ENCODE measurements around the gene ABHD3.
"Not testable (repeated sequence)": the region's sequence is repeated elsewhere in the genome, so short reads cannot be mapped to it uniquely, and the experiment has no call there.

ABHD3 gene

DNA sequence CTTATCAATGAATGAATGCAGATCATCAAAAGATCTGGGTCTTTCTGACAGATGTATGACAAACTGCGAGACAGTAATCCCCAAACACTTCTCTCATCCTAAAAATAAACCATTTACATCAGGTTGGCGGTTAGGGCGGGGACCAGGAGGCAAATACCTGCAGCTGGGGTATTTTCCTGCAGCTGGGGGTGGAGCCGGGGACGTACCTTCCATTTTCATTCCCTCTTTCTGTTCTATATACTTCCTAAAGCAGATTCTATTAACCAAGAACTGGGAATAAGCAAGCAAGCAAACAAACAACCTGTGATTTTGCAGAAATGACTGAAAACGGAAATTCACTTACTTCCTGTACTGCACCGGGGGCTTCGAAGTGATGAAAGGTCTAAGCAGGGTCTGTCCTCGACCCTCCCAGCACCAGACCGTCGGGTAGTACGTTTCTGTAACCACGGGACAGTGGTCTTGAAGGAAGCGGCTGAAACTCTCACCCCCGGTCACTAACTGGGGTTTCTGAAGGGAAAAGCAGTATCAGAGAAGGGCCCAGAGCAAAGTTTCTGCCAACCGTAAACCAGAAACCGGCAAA is 1.2 kb downstream of the ABHD3 start:
- DNase-seq: peak; percentile 40

DNA sequence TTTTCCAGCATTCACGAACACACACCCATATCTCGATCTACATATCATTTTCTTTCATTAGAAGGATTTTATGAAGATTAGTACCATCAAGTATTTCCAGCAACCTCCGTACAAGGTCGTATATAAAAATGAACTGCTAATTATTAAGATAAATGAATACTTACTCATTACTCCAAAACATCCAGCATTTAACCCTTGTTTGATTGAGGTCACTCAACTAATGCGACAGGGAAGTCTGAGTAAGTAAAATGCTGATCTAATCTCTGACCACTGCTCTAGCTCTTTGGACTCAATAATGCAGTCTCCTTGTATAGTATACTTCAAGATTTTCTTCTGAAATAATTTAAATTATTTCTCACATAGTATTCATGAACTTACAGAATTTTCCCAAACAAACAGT is 2.0 kb downstream of the ABHD3 start:
- DNase-seq: no peak

DNA sequence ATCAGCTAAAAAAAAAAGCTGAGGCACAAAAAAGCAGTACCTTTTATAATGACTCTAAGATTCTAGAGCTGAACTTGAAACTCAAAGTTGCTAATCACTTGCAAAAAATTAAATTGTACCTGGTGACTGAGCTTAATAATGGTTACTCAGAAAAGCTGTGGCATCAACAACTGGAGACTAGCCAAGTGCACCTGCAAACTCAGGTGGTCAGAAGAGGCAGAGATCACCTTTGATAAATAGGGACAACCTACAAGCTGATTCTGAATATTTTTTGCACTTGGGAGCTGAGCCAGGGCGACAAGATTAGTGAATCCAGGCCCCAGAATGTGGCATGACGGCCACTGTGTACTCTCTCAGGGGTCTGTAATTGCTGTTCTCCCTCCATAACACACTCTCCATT is 3.0 kb downstream of the ABHD3 start:
- no peak for DNase-seq

DNA sequence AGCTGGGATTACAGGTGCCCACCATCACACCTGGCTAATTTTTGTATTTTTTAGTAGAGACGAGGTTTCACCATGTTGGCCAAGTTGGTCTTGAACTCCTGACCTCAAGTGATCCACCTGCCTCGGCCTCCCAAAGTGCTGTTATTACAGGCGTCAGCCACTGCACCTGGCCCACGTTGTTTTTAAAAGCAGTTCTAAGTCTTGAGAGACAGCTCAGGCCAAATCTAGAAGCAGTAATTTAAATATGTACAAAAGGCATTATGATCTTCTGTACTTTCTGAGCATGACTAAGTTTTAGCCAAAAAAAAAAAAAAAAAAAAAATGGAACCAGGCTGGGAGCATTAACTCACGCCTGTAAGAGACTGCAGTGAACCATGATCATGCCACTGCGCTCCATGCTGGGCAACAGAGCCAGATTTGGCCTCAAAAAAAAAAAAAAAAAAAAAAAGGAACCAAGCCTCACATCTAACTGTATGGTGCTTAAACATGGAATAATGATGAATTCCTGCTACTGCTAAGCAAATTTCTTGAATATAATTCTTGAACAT is 4.0 kb downstream of the ABHD3 start:
- DNase-seq: no peak

DNA sequence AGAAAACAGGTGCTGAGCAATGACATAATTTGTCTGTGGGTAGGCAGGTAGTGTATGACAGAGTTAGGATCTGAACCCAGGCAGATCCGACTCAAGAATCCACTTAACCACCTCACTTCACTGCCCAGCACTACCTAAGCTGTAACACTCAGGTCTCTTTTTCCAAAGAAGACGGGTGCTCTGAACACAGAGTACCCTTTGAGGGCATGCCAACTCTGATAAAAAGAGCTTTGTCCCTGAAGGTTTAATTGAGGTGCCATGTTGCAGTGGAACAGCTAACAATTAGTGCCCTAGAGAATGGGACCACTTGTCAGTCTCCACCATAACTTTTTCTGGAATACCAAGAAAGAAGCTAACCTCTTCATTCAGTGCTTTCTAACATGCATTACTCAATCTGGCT is 11.3 kb downstream of the ABHD3 start:
- DNase-seq: no peak

DNA sequence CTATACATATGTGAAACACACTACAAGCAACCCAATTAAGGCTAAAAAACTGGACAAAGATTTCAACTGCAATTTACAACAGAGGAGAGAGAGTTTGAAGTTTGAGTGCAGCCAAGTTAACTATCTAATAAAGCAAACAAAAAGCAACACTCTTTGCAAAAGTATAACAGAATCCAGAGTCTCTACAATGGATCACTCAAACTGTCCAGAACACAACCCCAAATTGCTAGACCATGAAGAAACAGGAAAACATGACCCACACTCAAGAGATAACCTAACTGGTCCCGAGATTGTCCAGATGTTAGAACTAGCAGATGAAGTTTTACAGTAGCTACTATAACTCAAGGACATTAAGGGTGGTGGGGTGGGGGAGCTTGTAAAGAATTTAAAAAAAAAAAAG is 14.8 kb downstream of the ABHD3 start:
- DNase-seq: no peak

DNA sequence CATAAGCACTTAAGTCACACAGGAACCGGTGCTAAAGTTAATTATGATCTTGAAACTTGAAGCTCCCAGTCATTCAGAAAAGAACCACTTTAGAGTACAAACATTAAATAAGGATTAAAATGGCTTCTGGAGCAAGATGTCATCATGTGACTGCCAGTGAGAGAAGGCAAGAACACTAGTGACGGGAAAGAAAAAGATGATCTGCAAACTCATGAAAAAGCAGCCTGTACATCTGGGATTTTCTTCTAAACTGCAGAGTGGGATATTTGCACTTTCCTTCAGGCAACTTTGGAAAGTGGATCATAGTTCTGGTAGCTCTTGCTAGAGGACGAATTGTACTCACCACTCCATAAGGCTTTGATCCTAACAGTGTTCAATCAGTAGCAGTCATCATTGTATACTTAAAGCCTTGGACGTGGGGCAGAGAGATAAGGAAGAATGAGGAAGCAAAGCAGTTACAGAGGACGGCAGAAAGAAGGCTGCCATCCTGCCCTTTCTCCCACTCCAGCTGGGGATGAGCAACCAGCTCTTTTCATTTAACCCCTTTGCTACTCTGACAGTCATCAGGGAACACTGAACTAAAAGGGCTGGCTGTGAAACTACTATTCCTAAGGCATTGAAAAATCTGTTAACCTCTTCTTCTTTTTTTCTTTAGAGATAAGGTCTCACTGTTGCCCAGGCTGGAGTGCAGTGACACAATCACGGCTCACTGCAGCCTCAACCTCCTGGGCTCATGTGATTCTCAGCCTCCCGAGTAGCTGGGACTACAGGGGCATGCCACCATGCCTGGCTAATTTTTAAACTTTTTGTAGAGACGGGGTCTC is 18.1 kb downstream of the ABHD3 start:
- DNase-seq: no peak

DNA sequence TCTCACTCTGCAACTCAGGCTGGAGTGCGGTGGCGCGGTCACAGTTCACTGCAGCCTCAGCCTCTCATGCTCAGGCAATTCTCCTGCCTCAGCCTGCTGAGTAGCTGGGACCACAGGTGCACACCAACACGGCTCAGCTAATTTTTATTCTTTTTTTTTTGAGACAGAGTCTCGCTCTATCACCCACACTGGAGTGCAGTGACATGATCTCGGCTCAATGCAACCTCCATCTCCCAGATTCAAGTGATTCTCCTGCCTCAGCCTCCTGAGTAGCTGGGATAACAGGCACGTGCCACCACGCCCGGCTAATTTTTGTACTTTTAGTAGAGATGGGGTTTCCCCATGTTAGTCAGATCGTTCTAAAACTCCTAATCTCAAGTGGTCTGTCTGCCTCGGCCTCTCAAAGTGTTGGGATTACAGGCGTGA is 19.0 kb downstream of the ABHD3 start:
- not testable (repeated sequence) for DNase-seq

DNA sequence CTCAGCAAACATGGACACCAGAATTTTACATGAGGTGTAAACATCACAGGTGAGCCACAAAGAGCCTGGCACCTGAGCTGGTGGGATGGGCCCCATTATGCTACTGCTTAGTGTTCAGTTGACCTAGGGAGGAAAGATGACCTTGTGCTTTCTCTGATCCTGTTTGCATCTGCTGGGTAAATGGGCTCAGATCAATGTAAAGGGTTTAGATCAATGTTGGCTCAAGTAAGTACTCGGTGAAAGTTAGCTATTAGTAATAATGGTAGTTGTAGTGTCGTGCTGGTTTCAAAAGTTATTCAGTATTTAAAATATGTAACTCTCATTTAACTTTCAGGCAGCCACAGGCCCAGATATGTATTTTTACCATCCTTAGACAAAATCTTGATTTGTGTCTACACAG is 19.8 kb downstream of the ABHD3 start:
- DNase-seq: no peak

DNA sequence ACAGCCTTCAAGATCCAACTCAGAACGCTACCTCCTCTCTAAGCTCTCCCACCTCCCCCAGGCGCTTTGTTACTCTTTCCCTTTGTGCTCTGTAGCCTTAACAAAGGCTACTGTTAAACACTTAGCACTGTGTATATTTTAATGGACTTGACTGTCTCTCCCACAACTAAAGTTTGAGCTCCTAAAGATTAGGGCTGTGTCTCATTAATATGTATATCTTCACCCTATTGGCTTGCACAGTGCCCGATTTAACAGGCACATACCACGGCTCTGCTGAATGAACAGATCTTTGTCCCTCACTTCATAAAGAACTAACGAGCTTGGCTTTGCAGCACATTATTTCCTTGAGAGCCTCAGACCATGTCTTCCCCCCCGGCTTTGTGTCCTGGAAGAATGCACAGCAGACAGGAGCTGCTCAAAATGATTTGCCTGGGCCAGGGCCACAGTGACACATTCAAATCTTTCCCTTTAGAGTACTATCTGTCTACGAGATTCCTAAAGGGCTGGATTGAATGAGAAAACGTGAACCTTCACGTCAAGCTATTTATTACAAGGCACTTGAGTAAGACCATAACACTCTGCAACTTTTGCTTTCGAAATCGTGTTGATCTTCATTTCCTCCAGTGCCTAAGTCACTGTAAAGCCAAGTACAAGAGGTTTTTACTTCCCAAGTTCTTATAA is 22.1 kb downstream of the ABHD3 start:
- peak; percentile 39 for DNase-seq

DNA sequence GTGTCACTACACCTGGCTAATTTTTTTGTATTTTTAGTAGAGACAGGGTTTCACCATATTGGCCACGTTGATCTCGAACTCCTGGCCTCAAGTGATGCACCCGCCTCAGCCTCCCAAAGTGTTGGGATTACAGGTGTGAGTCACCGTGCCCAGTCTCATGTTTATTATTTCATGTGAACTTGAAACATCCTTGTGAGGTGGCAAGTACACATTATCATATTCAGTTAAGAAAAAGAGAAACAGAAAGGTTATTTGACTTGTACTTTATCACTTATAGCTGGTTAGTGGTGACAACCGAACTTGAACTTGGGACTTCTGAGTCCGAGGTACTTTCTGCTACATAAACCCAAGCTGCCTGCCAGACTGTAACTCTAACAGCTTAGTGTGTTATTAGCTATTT is 24.4 kb downstream of the ABHD3 start:
- no peak for DNase-seq

DNA sequence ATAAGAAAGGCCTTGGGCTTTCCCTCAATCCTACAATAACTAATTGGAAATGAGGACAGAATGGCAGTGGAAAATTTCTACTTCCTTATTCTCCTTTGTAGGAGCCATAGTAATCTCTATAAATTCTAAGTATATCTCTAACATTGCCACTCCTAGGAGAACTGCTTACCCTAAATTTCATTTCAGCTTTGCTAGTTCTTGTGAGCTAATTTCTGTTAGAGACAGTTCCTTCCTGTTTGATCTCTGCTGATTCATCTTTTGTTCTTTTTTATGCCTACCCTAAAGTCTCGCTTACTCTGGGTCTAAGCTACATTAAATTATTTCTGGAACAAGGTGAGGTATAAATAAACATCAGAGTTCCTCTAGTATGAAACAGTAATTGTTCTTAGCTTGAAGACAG is 25.7 kb downstream of the ABHD3 start:
- no peak for DNase-seq

DNA sequence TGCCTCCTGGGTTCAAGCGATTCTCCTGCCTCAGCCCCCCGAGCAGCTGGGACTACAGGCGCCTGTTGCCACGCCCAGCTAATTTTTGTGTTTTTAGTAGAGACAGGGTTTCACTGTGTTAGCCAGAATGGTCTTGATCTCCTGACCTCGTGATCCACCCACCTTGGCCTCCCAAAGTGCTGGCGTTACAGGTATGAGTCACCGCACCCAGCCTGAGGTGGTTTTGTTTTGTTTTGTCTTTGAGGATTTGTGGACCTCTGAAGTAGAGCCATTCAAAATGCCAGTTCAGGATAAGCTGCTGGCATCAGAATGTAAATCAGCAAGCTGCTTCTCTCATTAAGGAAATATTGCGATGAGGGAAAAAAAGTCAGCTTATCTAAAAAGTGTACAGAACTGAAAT is 29.2 kb downstream of the ABHD3 start:
- DNase-seq: peak; percentile 45

DNA sequence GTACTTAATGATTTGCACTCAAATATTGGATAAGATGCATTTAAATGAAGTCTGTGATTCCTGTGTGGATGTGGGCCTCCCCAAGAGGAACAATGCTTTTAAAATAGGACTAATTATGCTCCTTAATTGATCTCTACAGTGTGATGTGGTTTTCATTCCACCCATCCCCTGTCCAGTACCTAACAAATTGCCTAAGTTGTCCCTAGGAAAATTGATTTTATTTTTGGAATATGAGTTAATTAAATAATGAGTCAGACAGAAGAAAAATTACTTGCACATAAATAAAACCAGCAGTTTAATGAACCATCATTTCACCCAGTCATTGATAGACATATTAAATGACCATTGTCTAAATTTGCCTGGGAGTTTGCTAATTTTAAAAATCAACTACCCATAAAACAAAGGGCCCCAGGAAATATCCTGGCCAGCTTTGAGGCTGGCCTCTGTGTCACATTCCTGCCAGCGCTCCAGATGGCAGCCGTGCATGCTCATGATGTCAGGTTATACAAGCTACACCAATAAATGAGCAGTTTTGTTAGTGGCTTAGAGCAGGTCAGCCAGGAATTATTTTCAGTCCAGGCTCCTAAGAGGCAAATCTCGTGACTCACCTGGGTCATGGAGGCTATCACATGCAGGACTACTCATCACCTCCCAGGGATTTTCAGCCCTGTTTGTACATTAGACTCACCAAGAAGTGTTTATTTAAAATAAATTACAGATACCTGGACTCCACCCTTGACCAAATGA is 31.9 kb downstream of the ABHD3 start:
- no peak for DNase-seq

DNA sequence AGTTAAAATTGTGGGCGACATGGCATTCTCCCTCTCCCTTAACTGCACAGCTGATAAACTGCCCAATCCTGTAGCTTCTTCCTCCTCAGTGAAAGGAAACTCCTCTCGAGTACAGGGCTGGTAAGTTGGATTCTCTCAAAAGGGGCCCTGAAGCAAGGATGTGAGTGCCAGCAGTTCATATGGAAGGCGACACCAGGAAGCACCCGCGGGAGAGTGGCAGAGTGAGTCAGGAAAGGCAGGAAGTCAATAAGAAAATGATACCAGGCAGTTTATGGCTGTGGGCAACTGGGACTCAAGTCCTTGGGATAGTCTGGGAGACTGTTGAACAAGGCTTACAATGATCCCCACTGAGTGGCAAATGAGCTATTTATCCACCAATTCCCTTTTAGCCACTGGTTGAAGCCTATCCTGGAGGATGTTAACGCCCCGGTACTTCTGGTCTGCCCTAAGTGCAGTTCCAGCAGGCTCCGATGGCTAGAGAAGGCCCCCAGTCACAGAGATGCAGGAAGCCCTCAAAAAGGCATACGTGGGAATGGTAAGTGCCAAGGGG is 34.8 kb downstream of the ABHD3 start:
- DNase-seq: no peak

DNA sequence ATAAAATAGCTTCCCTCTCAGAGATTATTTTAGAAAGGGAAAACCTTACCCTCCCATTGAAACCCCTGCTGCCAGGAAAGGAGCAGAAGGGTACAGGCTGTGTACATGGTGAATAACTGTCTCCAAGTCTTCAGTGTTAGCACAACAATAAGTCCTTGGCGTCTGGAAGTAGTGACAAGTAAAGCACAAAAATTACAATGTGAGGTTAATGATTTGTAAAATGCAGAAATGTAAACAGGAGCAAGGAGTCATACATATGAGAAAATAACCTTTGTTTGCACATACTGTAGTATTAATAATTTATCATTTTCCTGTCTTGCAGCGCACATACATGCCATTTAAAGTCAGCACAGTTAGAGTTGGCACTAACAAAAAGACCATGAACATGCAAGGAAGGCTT is 40.5 kb downstream of the ABHD3 start:
- DNase-seq: no peak

DNA sequence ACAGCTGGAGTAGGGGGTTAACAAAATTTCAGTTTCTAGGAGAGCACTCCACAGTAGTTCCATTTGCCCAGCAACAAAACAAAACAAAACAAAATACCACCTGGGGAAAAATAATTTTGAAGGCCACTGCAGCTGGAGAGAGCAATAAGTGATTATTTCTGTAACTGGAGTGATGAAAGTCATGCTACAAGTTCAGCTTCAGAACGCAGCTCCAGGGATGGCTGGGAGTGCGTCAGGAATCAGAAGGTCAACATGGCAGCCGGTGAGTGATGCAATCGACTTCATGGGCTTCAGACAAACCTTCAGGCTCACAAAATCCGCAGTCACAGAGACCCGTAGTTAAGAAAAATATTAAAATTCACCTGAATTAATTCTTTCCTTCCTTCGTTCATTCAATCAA is 41.0 kb downstream of the ABHD3 start:
- no peak for DNase-seq

DNA sequence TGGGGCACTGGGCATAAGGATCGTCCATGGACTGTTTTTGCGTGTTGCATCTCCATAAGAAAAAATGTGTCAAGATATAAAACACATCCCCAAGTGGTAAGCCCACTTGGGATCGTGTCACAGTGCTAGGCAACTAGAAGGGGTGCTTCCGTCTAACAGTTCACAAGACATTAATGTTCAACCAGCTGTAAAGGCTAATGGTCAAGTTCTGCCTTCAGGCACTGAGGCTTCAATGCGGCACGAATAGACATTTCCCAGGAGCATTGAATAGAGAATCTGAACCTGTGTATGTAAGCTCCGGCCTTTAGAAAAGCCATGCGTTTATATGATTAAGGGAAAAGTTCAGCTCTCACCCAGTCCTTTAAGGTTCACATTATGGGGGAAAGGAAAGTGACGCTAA is 42.0 kb downstream of the ABHD3 start:
- DNase-seq: no peak

DNA sequence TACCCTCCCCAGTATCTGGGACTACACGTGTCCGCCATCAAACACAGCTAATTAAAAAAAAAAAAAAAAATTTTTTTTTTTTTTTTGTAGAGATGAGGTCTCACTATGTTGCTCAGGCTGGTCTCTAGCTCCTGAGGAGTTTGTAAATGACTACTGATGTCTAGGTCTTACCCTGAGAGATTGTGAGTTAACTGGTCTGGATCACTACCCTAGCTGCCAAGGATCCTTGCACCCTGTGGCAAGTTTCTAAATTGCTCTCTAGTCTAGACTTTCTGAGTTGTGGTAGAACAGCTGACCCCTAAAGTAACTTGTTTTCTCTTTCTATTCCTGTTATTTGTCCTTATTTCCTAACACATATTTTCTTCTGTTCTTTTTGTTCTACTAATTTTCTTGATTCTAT is 44.5 kb downstream of the ABHD3 start:
- no peak for DNase-seq

DNA sequence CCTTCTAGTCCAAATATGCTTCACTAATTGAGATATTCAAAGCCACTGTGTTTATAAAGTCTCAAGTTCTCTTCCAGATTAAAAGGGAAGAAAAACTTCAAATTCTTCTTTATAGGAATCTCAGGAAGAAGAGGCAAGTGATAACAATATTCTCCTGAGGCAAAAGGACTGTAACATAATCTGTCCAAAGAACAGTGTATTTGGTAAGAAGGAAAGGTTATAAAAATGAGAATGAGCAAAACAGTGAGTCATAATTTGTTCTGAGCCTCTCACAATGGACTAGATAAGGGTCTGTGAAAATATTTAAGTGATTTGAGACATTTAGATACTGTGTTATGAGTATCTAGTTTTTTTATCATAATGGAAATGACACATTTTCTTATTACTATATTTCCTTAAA is 48.2 kb downstream of the ABHD3 start:
- no peak for DNase-seq

DNA sequence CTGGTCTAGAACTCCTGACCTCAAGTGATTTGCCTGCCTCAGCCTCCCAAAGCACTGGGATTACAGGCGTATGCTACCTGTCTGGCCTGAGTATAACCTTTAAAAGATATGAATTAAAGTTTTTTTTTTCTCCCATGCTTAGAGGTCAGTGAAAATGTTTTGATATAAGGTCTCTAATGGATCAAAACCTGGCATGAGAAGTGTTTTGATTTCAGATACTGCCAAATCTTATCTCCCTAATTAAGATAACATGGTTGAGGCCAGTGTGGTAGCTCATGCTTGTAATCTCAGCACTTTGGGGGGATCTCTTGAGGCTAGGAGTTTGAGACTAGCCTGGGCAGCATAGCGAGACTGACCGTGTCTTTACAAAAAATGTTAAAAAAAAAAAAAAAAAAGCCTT is 51.2 kb downstream of the ABHD3 start:
- no peak for DNase-seq

DNA sequence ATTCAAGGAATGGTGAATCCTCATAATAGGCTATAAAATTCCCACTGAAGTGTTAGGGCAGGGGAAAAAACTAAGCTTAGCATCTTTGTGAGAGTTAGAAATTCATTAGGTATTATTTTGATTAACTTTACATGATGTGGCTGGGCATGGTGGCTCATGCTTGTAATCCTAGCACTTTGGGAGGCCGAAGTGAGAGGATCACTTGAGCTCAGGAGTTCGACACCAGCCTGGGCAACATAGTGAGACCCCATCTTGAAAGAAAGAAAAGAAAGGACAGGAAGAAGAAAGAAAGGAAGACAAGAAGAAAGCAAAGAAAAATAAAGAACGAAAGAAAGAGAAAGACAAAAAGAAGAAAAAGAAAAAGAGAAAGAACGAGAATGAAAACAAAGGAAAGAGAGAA is 52.5 kb downstream of the ABHD3 start:
- no peak for DNase-seq

DNA sequence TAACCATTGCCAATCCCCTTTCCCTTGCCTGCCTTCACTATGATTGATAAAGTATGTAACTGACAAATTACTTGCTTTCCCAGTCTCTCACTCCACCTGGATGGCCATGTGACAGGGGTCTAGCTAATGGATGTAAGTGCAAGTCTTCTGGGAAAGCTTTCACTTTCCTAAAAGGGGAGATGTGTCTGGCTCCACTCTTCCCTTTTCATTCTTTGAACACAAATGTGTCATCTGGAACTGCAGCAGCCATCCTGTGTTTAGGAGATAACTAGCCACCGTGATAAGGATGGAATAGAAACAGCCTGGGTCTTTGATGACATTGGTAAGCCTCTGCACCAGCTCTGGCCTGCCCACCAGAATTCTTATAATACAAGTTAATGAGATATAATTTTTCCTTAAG is 54.3 kb downstream of the ABHD3 start:
- no peak for DNase-seq
